Keratinocyte (primary cell): ENCODE results near the gene SLC25A47. TPM values are rescaled to one million over a fixed set of nuclear protein-coding genes. Genes with fewer than 3 reads are reported as not detected.

Experiments used
- DNase-seq: peaks from one replicate; pipeline ENCODE4 v3.0.0-alpha.2; 2011; ENCODE audit warnings: low read depth, missing footprints, low spot score
- FAIRE-seq: peaks from 2 replicates; lab custom pipeline; 2011; peaks lifted over from hg19 to GRCh38; lab: Jason Lieb, UNC
- H2AFZ ChIP-seq: 2 replicates; pipeline ENCODE4 v1.6.0; 2012; ENCODE audit warnings: low read length, control low read depth, inconsistent platforms; ENCODE audit not compliant: control insufficient read depth
- H3K27ac ChIP-seq: 2 replicates; pipeline ENCODE4 v1.5.1; 2011; ENCODE audit warnings: low read length; ENCODE audit not compliant: control insufficient read depth, insufficient read depth
- H3K27me3 ChIP-seq: 3 replicates; pipeline ENCODE4 v1.6.0; 2011; ENCODE audit warnings: low read length; ENCODE audit not compliant: control insufficient read depth, insufficient read depth; ENCODE audit errors: extremely low read depth
- H3K36me3 ChIP-seq, 2 experiments: 2 replicates in 1 of 2; 3 replicates in 1 of 2; pipeline ENCODE4 v1.5.1; 2011; ENCODE audit warnings: low read length in 2 of 2, mild to moderate bottlenecking in 1 of 2; ENCODE audit not compliant: control insufficient read depth in 2 of 2, insufficient read depth in 2 of 2; ENCODE audit errors: extremely low read depth in 1 of 2
- H3K4me1 ChIP-seq: 3 replicates; pipeline ENCODE4 v1.5.1; 2011; ENCODE audit warnings: low read length; ENCODE audit not compliant: control insufficient read depth, insufficient read depth; ENCODE audit errors: extremely low read depth
- H3K4me2 ChIP-seq: 3 replicates; pipeline ENCODE4 v1.6.0; 2011; ENCODE audit warnings: low read depth, low read length; ENCODE audit not compliant: control insufficient read depth, insufficient read depth; ENCODE audit errors: extremely low read depth
- H3K4me3 ChIP-seq, 3 experiments: fragments of 200-600 bp in 1 of 3; sonication (generic) in 1 of 3; 2 replicates in 2 of 3; 3 replicates in 1 of 3; pipeline ENCODE4 v1.5.1; 2011 to 2016; ENCODE audit warnings: low read length in 3 of 3, mild to moderate bottlenecking in 3 of 3, control low read depth in 2 of 3, inconsistent platforms in 1 of 3, low read depth in 1 of 3, mixed read lengths in 1 of 3, mixed run types in 1 of 3, moderate library complexity in 1 of 3; ENCODE audit not compliant: control insufficient read depth in 2 of 3, insufficient read depth in 2 of 3; ENCODE audit errors: extremely low read depth in 1 of 3
- H3K79me2 ChIP-seq: 2 replicates; pipeline ENCODE4 v1.6.0; 2012; ENCODE audit warnings: low read length; ENCODE audit not compliant: control insufficient read depth, insufficient read depth
- H3K9ac ChIP-seq: 3 replicates; pipeline ENCODE4 v1.6.0; 2011; ENCODE audit warnings: low read length; ENCODE audit not compliant: control insufficient read depth, insufficient read depth; ENCODE audit errors: extremely low read depth
- H3K9me1 ChIP-seq: 3 replicates; pipeline ENCODE4 v1.6.0; 2011; ENCODE audit warnings: low read length; ENCODE audit not compliant: control insufficient read depth, insufficient read depth; ENCODE audit errors: extremely low read depth
- H3K9me3 ChIP-seq: 2 replicates; pipeline ENCODE4 v1.5.1; 2012; ENCODE audit warnings: low read depth, low read length; ENCODE audit not compliant: control insufficient read depth
- H4K20me1 ChIP-seq: 3 replicates; pipeline ENCODE4 v1.6.0; 2011; ENCODE audit warnings: low read length; ENCODE audit not compliant: control insufficient read depth, insufficient read depth; ENCODE audit errors: extremely low read depth
- EZH2 ChIP-seq: IDR thresholded peaks from one replicate; pipeline ENCODE4 v1.6.1; 2012; ENCODE audit warnings: inconsistent platforms, mild to moderate bottlenecking, low read length, moderate library complexity
- dilution Hi-C: fragments of 300-500 bp; cut with MboI; formaldehyde crosslinking; loops from one replicate; pipeline ENCODE4 v1.7.0; 2020; ENCODE audit warnings: low sequenced_read_pairs; ENCODE audit not compliant: extremely low pct_ligation_motif_present
- polyA plus RNA-seq, 5 experiments: library from polyadenylated mRNA; depleted of rRNA in 3 of 5; stranded (reverse) in 3 of 5; stranded (forward) in 1 of 5; unstranded in 1 of 5; fragments of >200 nt; gene quantifications; 1 replicate in 1 of 5; 2 replicates in 3 of 5; 3 replicates in 1 of 5; pipeline versions ENCODE4 v1.2.1 to v1.2.3, GENCODE V29; 2011 to 2012; ENCODE audit warnings: missing spikeins in 2 of 5, low read depth in 1 of 5, low replicate concordance in 1 of 5
- TF ChIP-seq, protein P1 (sequence below), 3 experiments: IDR thresholded peaks in 1 of 3; conservative IDR thresholded peaks in 1 of 3; optimal IDR thresholded peaks in 1 of 3; 2 replicates in 2 of 3; 3 replicates in 1 of 3; pipeline versions ENCODE3 to v1.5.1; 2011; ENCODE audit warnings: low read length in 3 of 3, mild to moderate bottlenecking in 3 of 3, moderate library complexity in 2 of 3, control low read depth in 1 of 3, inconsistent platforms in 1 of 3; ENCODE audit not compliant: insufficient read depth in 2 of 3; ENCODE audit errors: extremely low read depth in 1 of 3

The SLC25A47 gene
- polyA plus RNA-seq, 1 donor (not counting 4 experiments of a cell fraction or from before 2014, with no cell fraction given), result not detected

GRCh38 chr14:100348253-100348729 lies 25.2 kb downstream of the SLC25A47 start:
- Histone ChIP-seq H4K20me1 (no peaks in the 10 kb centered on the region), H3K79me2 (no peaks in the 10 kb centered on the region), H3K4me2 (no peak overlapping the region), H3K9ac (no peak overlapping the region), H3K9me1 (no peaks in the 10 kb centered on the region), H3K9me3 (no peaks in the 10 kb centered on the region), H3K4me1 (no peaks in the 10 kb centered on the region), H3K27me3 (no peaks in the 10 kb centered on the region), H2AFZ (no peak overlapping the region), H3K36me3 (peaks cover 28 to 43% of the 10 kb centered on the region in 2 experiments), H3K27ac (no peak overlapping the region), H3K4me3 (no peak overlapping the region)
- dilution Hi-C loops, result no loop called here
- no peak for TF ChIP-seq EZH2
- TF ChIP-seq, protein P1, sequence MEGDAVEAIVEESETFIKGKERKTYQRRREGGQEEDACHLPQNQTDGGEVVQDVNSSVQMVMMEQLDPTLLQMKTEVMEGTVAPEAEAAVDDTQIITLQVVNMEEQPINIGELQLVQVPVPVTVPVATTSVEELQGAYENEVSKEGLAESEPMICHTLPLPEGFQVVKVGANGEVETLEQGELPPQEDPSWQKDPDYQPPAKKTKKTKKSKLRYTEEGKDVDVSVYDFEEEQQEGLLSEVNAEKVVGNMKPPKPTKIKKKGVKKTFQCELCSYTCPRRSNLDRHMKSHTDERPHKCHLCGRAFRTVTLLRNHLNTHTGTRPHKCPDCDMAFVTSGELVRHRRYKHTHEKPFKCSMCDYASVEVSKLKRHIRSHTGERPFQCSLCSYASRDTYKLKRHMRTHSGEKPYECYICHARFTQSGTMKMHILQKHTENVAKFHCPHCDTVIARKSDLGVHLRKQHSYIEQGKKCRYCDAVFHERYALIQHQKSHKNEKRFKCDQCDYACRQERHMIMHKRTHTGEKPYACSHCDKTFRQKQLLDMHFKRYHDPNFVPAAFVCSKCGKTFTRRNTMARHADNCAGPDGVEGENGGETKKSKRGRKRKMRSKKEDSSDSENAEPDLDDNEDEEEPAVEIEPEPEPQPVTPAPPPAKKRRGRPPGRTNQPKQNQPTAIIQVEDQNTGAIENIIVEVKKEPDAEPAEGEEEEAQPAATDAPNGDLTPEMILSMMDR (optimal IDR thresholded peaks at IDR 0.05 in 1 of 3, IDR thresholded peaks at IDR 0.05 in 1 of 3, conservative IDR thresholded peaks at IDR 0.05 in 1 of 3; ENCODE audit: extremely low read depth in 1 of 3, insufficient read depth in 2 of 3, low read length in 3 of 3), result no peak
- no peak for FAIRE-seq
- DNase-seq, result no peak

- Histone ChIP-seq H3K9me1 (no peaks in the 10 kb centered on the region), H3K36me3 (peaks cover 31 to 50% of the 10 kb centered on the region in 2 experiments), H3K9me3 (no peaks in the 10 kb centered on the region), H3K79me2 (no peaks in the 10 kb centered on the region), H3K4me2 (no peak overlapping the region), H3K9ac (no peak overlapping the region), H3K27me3 (no peaks in the 10 kb centered on the region), H3K27ac (no peak overlapping the region), H4K20me1 (no peaks in the 10 kb centered on the region), H3K4me3 (no peak overlapping the region), H3K4me1 (no peaks in the 10 kb centered on the region), H2AFZ (no peak overlapping the region)
- TF ChIP-seq, protein P1 (optimal IDR thresholded peaks at IDR 0.05 in 1 of 3, IDR thresholded peaks at IDR 0.05 in 1 of 3, conservative IDR thresholded peaks at IDR 0.05 in 1 of 3; ENCODE audit: extremely low read depth in 1 of 3, insufficient read depth in 2 of 3, low read length in 3 of 3), result no peak
- TF ChIP-seq EZH2, result no peak
- FAIRE-seq, result no peak
- DNase-seq, result no peak
- dilution Hi-C loops, result no loop called here
These were observed 25.9 kb downstream of the SLC25A47 start for GRCh38 chr14:100348784-100349685.
